ENCODE results near the gene PPP1R18. TPM values are rescaled to one million over a fixed set of nuclear protein-coding genes. Genes with fewer than 3 reads are reported as not detected.

Gene PPP1R18
- total and polyA plus RNA-seq, 9 of the 15 experiments (the other 6 are each of a cell fraction or from before 2014, with no cell fraction given): 12.0 to 99.2 (median 42.6) TPM

DNA sequence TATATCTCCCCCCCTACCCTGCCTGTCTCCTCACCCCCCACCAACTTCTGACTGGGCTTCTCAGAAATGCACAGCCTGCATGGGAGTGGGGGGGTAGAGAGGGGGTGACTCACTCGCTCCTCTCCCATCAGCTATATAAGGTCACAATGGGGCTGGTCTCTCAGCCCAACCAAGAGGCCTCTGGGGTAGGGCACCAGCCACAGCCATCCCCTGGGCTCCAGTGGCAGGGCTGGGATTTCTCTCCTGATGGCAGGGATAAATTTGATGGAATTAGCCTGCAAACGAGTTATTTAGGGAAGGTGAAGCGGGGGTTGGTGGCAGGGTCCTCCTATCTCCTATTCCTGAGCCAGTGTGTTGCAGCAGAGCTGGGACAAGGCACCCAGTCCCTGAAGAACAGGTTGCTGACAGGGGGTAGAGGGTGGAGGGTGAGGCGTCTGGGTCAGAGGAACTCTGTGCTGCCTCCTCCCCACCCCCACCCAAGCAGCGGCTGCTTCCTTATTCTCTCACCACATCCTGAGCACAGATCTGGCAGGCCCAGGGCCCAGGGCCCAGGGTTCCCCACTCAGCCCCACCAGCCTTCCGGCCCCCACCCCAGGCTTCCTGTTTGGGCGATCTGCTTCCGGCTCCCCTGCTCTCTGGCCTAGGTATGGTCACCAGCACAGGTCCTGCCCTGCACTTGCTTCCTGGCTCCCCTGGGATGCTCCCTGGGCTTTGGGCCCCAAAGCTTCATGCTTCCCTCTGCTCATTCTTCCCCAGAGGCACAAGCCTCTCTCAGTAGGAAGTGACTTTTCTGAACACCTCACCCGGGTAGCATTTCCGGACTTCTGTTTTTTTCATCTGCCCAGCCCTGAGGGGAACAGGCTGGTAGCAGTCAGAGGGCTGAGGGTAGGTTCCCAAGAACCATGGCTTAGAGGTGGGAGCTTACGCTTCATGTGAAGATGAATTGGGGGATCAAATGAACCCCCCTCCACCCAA, 4.0 kb downstream of the PPP1R18 start (continued):
- TF ChIP-seq, protein P1, sequence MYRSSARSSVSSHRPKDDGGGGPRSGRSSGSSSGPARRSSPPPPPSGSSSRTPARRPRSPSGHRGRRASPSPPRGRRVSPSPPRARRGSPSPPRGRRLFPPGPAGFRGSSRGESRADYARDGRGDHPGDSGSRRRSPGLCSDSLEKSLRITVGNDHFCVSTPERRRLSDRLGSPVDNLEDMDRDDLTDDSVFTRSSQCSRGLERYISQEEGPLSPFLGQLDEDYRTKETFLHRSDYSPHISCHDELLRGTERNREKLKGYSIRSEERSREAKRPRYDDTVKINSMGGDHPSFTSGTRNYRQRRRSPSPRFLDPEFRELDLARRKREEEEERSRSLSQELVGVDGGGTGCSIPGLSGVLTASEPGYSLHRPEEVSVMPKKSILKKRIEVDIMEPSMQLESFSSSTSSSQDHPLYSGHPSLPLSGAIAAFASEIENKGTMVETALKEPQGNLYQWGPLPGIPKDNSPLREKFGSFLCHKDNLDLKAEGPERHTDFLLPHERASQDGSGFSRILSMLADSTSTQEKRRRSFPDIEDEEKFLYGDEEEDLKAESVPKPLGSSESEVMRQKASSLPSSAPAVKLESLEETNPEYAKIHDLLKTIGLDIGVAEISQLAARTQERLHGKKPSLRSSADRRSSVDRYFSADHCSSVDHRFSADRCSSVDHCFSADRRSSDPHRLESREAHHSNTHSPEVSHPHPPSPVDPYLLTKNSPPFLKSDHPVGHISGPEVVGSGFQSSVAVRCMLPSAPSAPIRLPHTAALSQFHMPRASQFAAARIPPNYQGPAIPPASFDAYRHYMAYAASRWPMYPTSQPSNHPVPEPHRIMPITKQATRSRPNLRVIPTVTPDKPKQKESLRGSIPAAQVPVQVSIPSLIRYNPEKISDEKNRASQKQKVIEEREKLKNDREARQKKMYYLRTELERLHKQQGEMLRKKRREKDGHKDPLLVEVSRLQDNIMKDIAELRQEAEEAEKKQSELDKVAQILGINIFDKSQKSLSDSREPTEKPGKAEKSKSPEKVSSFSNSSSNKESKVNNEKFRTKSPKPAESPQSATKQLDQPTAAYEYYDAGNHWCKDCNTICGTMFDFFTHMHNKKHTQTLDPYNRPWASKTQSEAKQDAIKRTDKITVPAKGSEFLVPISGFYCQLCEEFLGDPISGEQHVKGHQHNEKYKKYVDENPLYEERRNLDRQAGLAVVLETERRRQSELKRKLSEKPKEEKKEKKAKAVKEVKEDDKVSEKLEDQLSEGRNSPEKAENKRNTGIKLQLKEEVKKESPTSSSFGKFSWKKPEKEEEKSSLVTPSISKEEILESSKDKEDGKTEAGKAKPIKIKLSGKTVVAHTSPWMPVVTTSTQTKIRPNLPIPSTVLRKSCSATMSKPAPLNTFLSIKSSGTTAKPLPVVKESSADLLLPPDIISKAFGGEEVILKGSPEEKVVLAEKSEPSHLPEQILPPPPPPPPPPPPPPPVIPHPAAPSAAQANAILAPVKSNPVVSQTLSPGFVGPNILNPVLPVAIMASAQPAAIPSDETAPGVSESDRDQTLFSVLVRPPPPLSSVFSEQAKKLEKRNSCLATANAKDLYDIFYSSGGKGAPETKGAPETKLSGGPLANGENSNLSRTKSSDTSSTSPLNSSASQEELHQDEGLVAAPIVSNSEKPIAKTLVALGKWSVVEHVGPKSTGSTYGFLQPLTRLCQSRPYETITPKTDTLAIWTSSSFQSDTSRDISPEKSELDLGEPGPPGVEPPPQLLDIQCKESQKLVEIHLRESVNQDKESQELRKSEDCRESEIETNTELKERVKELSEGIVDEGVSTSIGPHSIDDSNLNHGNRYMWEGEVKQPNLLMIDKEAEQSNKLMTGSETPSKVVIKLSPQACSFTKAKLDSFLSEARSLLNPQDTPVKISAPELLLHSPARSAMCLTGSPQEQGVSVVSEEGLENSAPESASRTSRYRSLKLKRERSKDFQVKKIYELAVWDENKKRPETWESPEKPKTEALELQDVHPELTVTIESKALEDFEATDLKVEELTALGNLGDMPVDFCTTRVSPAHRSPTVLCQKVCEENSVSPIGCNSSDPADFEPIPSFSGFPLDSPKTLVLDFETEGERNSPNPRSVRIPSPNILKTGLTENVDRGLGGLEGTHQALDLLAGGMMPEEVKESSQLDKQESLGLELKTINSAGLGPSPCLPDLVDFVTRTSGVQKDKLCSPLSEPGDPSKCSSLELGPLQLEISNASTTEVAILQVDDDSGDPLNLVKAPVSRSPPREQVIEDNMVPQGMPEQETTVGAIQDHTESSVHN (IDR thresholded peaks at IDR 0.05; ENCODE audit: borderline replicate concordance in 1 of 2, low read depth in 1 of 2): 0 out of 4 replicates have a peak, but pooled peaks of 1 of the 2 experiments have one; percentile 18
- TF ChIP-seq XRCC5 (IDR thresholded peaks at IDR 0.05; ENCODE audit: low read depth, low read length): peak; percentile 17; the same call in 1 of the 2 replicates
- TF ChIP-seq LCOR (CRISPR knock-in tag; IDR thresholded peaks at IDR 0.05): no peak; the same call in 1 of the 2 replicates
- no peak for TF ChIP-seq LARP7 (IDR thresholded peaks at IDR 0.05)
- TF ChIP-seq HNRNPH1 (optimal IDR thresholded peaks at IDR 0.05; ENCODE audit: low read depth, low read length): no peak
- no peak for TF ChIP-seq BACH1 (tag; IDR thresholded peaks at IDR 0.05)
- TF ChIP-seq ZNF239 (CRISPR knock-in tag; IDR thresholded peaks at IDR 0.05): no peak
- TF ChIP-seq RFX5 (IDR thresholded peaks at IDR 0.05; ENCODE audit: low read depth, low read length): no peak
- TF ChIP-seq, protein P2, sequence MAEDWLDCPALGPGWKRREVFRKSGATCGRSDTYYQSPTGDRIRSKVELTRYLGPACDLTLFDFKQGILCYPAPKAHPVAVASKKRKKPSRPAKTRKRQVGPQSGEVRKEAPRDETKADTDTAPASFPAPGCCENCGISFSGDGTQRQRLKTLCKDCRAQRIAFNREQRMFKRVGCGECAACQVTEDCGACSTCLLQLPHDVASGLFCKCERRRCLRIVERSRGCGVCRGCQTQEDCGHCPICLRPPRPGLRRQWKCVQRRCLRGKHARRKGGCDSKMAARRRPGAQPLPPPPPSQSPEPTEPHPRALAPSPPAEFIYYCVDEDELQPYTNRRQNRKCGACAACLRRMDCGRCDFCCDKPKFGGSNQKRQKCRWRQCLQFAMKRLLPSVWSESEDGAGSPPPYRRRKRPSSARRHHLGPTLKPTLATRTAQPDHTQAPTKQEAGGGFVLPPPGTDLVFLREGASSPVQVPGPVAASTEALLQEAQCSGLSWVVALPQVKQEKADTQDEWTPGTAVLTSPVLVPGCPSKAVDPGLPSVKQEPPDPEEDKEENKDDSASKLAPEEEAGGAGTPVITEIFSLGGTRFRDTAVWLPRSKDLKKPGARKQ (CRISPR knock-in tag; IDR thresholded peaks at IDR 0.05): no peak
- TF ChIP-seq CBX2 (IDR thresholded peaks at IDR 0.05; ENCODE audit: insufficient read depth, low read length, poor library complexity, severe bottlenecking): no peak
- peak; percentile 80; the same call in 1 of the 2 replicates for TF ChIP-seq STAT5A (IDR thresholded peaks at IDR 0.05; ENCODE audit: borderline replicate concordance, low read length)
- TF ChIP-seq, protein P3, sequence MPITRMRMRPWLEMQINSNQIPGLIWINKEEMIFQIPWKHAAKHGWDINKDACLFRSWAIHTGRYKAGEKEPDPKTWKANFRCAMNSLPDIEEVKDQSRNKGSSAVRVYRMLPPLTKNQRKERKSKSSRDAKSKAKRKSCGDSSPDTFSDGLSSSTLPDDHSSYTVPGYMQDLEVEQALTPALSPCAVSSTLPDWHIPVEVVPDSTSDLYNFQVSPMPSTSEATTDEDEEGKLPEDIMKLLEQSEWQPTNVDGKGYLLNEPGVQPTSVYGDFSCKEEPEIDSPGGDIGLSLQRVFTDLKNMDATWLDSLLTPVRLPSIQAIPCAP (CRISPR knock-in tag; IDR thresholded peaks at IDR 0.05; ENCODE audit: borderline replicate concordance): no peak
- no peak for TF ChIP-seq FOXP1 (CRISPR knock-in tag; IDR thresholded peaks at IDR 0.05)
- no peak; the same call in 1 of the 2 replicates for TF ChIP-seq NBN (IDR thresholded peaks at IDR 0.05; ENCODE audit: low read depth)
- TF ChIP-seq ZNF311 (CRISPR knock-in tag; IDR thresholded peaks at IDR 0.05): no peak
- TF ChIP-seq RFX1 (IDR thresholded peaks at IDR 0.05): no peak
- no peak for TF ChIP-seq ZSCAN32 (CRISPR knock-in tag; IDR thresholded peaks at IDR 0.05)
